SK-N-SH treated with all-trans-retinoic acid at 6 μM for 48 hours (cell line): Measurements from ENCODE around the gene MYO1A.
A peak's percentile ranks its signal among the peaks of the same experiment; 100 is the strongest.

Experiments
- ATAC-seq: fragments of 200-7000 bp; cut with Tn5 transposase; 3 replicates; pipeline ENCODE4 v1.9.1; 2020; ENCODE audit warnings: mild to moderate bottlenecking, moderate library complexity
- ARNTL ChIP-seq: fragments of 450-650 bp; formaldehyde crosslinking; IDR thresholded peaks from 2 replicates; pipeline ENCODE4 v1.5.0; 2020; ENCODE audit warnings: low read depth, mild to moderate bottlenecking, moderate library complexity, borderline replicate concordance
- BACH2 ChIP-seq: fragments of 250-450 bp; sonication (Bioruptor Pico); IDR thresholded peaks from 2 replicates; pipeline ENCODE4 v1.9.0; 2021; ENCODE audit warnings: mild to moderate bottlenecking, borderline replicate concordance
- CREB5 ChIP-seq: fragments of 250-450 bp; sonication (Bioruptor Pico); IDR thresholded peaks from 2 replicates; pipeline ENCODE4 v1.5.1; 2020; ENCODE audit warnings: low read depth, mild to moderate bottlenecking, moderate library complexity
- CSRNP3 ChIP-seq: fragments of 250-450 bp; sonication (Bioruptor Pico); IDR thresholded peaks from 2 replicates; pipeline ENCODE4 v1.5.1; 2021; ENCODE audit warnings: mild to moderate bottlenecking, moderate library complexity
- GLIS3 ChIP-seq: fragments of 250-450 bp; sonication (Bioruptor Pico); IDR thresholded peaks from 2 replicates; pipeline ENCODE4 v1.5.0; 2020; ENCODE audit warnings: mild to moderate bottlenecking, moderate library complexity
- ISL1 ChIP-seq: fragments of 250-450 bp; sonication (Bioruptor Pico); IDR thresholded peaks from 2 replicates; pipeline ENCODE4 v2.1.2; 2022; ENCODE audit warnings: mild to moderate bottlenecking, moderate library complexity
- OSR1 ChIP-seq: fragments of 250-450 bp; sonication (Bioruptor Pico); IDR thresholded peaks from 2 replicates; pipeline ENCODE4 v1.8.0; 2022; ENCODE audit warnings: moderate library complexity, mild to moderate bottlenecking, inconsistent platforms
- PATZ1 ChIP-seq: fragments of 250-450 bp; sonication (Bioruptor Pico); IDR thresholded peaks from 2 replicates; pipeline ENCODE4 v1.8.0; 2020; ENCODE audit warnings: mild to moderate bottlenecking, moderate library complexity, borderline replicate concordance
- POU6F1 ChIP-seq: fragments of 250-450 bp; sonication (Bioruptor Pico); IDR thresholded peaks from 2 replicates; pipeline ENCODE4 v1.8.0; 2021; ENCODE audit warnings: low read depth, mild to moderate bottlenecking, moderate library complexity, borderline replicate concordance
- PPARA ChIP-seq: fragments of 250-450 bp; sonication (Bioruptor Pico); IDR thresholded peaks from 2 replicates; pipeline ENCODE4 v1.5.0; 2020; ENCODE audit warnings: mild to moderate bottlenecking, borderline replicate concordance
- SNAI2 ChIP-seq: fragments of 250-450 bp; sonication (Bioruptor Pico); IDR thresholded peaks from 2 replicates; pipeline ENCODE4 v1.5.0; 2020; ENCODE audit warnings: mild to moderate bottlenecking, moderate library complexity
- ZFP3 ChIP-seq: fragments of 250-450 bp; sonication (Bioruptor Pico); IDR thresholded peaks from 2 replicates; pipeline ENCODE4 v1.5.0; 2020; ENCODE audit warnings: mild to moderate bottlenecking, moderate library complexity
- ZFP30 ChIP-seq: fragments of 450-650 bp; formaldehyde crosslinking; IDR thresholded peaks from 2 replicates; pipeline ENCODE4 v1.5.0; 2022; ENCODE audit warnings: mild to moderate bottlenecking, moderate library complexity
- ZNF70 ChIP-seq: fragments of 450-650 bp; formaldehyde crosslinking; IDR thresholded peaks from 2 replicates; pipeline ENCODE4 v1.5.0; 2020; ENCODE audit warnings: mild to moderate bottlenecking, moderate library complexity
- ZNF8 ChIP-seq: fragments of 450-650 bp; formaldehyde crosslinking; IDR thresholded peaks from 2 replicates; pipeline ENCODE4 v1.5.0; 2020; ENCODE audit warnings: mild to moderate bottlenecking, moderate library complexity

Gene MYO1A

GRCh38 chr12:57090924-57091637 is 41.2 kb upstream of the MYO1A start (continued):
- TF ChIP-seq PATZ1 (no peak), SNAI2 (CRISPR knock-in tag) (no peak), CSRNP3 (CRISPR knock-in tag) (no peak), ISL1 (CRISPR knock-in tag) (no peak), ARNTL (no peak), OSR1 (CRISPR knock-in tag) (no peak), GLIS3 (CRISPR knock-in tag) (no peak), CREB5 (CRISPR knock-in tag) (no peak)

- ATAC-seq: no peak
- TF ChIP-seq ZFP30 (CRISPR knock-in tag) (no peak), PPARA (CRISPR knock-in tag) (no peak), ZFP3 (CRISPR knock-in tag) (no peak), ZNF8 (CRISPR knock-in tag) (no peak)
Observed at GRCh38 chr12:57090490-57090889, 40.6 kb upstream of the MYO1A start.

- ATAC-seq: peak; percentile 10
- no peak for TF ChIP-seq BACH2
- peak; percentile 91 for TF ChIP-seq ZNF70 (CRISPR knock-in tag)
Observed at GRCh38 chr12:57089271-57090245, 39.6 kb upstream of the MYO1A start.

- peak; percentile 53 for ATAC-seq
Observed at GRCh38 chr12:57088354-57089270, 38.7 kb upstream of the MYO1A start, which contains the start of gene NAB2. TSS of gene NAB2 (plus strand) at chr12:57089114. CDS start at chr12:57089272, 158 bp downstream.

More at GRCh38 chr12:57088354-57089270, 38.7 kb upstream of the MYO1A start, which contains the start of gene NAB2:
- TF ChIP-seq ZNF8 (CRISPR knock-in tag) (no peak), POU6F1 (no peak), ARNTL (no peak), OSR1 (CRISPR knock-in tag) (no peak), ZNF70 (CRISPR knock-in tag) (no peak), CREB5 (CRISPR knock-in tag) (no peak), ZFP3 (CRISPR knock-in tag) (no peak)
